ENCODE measurements around the gene GPC4.

Gene GPC4

GRCh38 chrX:133402830-133403625 lies 12.3 kb downstream of the GPC4 start (continued):
- TF ChIP-seq CREB5 (CRISPR knock-in tag; IDR thresholded peaks at IDR 0.05; ENCODE audit: low read depth), result no peak
- no peak for TF ChIP-seq TSHZ2 (CRISPR knock-in tag; IDR thresholded peaks at IDR 0.05)

- TF ChIP-seq ISL1 (CRISPR knock-in tag; IDR thresholded peaks at IDR 0.05), result no peak
- no peak for TF ChIP-seq TOX (CRISPR knock-in tag; IDR thresholded peaks at IDR 0.05; ENCODE audit: borderline replicate concordance)
- TF ChIP-seq SNAI2 (CRISPR knock-in tag; IDR thresholded peaks at IDR 0.05), result no peak
- TF ChIP-seq ARNTL (CRISPR knock-in tag; IDR thresholded peaks at IDR 0.05; ENCODE audit: borderline replicate concordance, low read depth), result no peak
- no peak for TF ChIP-seq ESRRG (CRISPR knock-in tag; IDR thresholded peaks at IDR 0.05)
- no peak for TF ChIP-seq CREB5 (CRISPR knock-in tag; IDR thresholded peaks at IDR 0.05; ENCODE audit: low read depth)
- no peak for TF ChIP-seq CSRNP3 (CRISPR knock-in tag; IDR thresholded peaks at IDR 0.05)
- TF ChIP-seq OSR1 (CRISPR knock-in tag; IDR thresholded peaks at IDR 0.05), result no peak
- no peak for ATAC-seq
These were observed 13.2 kb downstream of the GPC4 start for GRCh38 chrX:133402042-133402453.

GRCh38 chrX:133401536-133401935 lies 13.8 kb downstream of the GPC4 start:
- TF ChIP-seq ARNTL (CRISPR knock-in tag; IDR thresholded peaks at IDR 0.05; ENCODE audit: borderline replicate concordance, low read depth) (no peak), ZNF8 (CRISPR knock-in tag; IDR thresholded peaks at IDR 0.05) (no peak), PPARA (CRISPR knock-in tag; IDR thresholded peaks at IDR 0.05; ENCODE audit: borderline replicate concordance) (no peak)
- no peak for ATAC-seq

GRCh38 chrX:133399411-133399810 lies 15.9 kb downstream of the GPC4 start:
- ATAC-seq, result no peak
- TF ChIP-seq SNAI2 (CRISPR knock-in tag; IDR thresholded peaks at IDR 0.05) (no peak), ZNF70 (CRISPR knock-in tag; IDR thresholded peaks at IDR 0.05) (no peak), POU6F1 (CRISPR knock-in tag; IDR thresholded peaks at IDR 0.05; ENCODE audit: borderline replicate concordance, low read depth) (no peak)

- TF ChIP-seq ZNF8 (CRISPR knock-in tag; IDR thresholded peaks at IDR 0.05) (no peak), TOX (CRISPR knock-in tag; IDR thresholded peaks at IDR 0.05; ENCODE audit: borderline replicate concordance) (no peak), ESRRG (CRISPR knock-in tag; IDR thresholded peaks at IDR 0.05) (no peak), POU6F1 (CRISPR knock-in tag; IDR thresholded peaks at IDR 0.05; ENCODE audit: borderline replicate concordance, low read depth) (no peak), ARNTL (CRISPR knock-in tag; IDR thresholded peaks at IDR 0.05; ENCODE audit: borderline replicate concordance, low read depth) (no peak)
- no peak for ATAC-seq
These were observed 20.5 kb downstream of the GPC4 start for GRCh38 chrX:133394765-133395164.
